Measurements from ENCODE around the gene THAP4.

- TF ChIP-seq TBP (CRISPR knock-in tag; IDR thresholded peaks at IDR 0.05) (no peak), HNRNPL (IDR thresholded peaks at IDR 0.05; ENCODE audit: low read depth, low read length) (no peak), ZMYM3 (CRISPR knock-in tag; IDR thresholded peaks at IDR 0.05) (no peak)
Observed at GRCh38 chr2:241586564-241587264, 50.2 kb downstream of the THAP4 start.
